DND-41 (cell line): ENCODE data around the gene SLC4A2.

Source experiments
- ATAC-seq: fragments of 200-7000 bp; cut with Tn5 transposase; 3 replicates; pipeline ENCODE4 v1.9.1; 2021; ENCODE audit warnings: low read depth; ENCODE audit not compliant: insufficient read depth
- DNase-seq: peaks from one replicate; pipeline ENCODE4 v3.0.0-alpha.2; 2020
- H2AFZ ChIP-seq: 2 replicates; pipeline ENCODE4 v1.6.0; 2012; ENCODE audit warnings: low read depth, low read length
- H3K27ac ChIP-seq: 2 replicates; pipeline ENCODE4 v1.5.1; 2012; ENCODE audit warnings: low read length, inconsistent platforms
- H3K27me3 ChIP-seq: fragments of 200-600 bp; sonication (generic); 2 replicates; pipeline ENCODE4 v1.6.0; 2012; ENCODE audit warnings: low read length, mild to moderate bottlenecking, inconsistent platforms; ENCODE audit not compliant: insufficient read depth, poor library complexity
- H3K36me3 ChIP-seq: 2 replicates; pipeline ENCODE4 v1.5.1; 2012; ENCODE audit warnings: low read length, inconsistent platforms; ENCODE audit not compliant: insufficient read depth
- H3K4me1 ChIP-seq: 2 replicates; pipeline ENCODE4 v1.5.1; 2012; ENCODE audit warnings: mild to moderate bottlenecking, low read length; ENCODE audit not compliant: insufficient read depth
- H3K4me2 ChIP-seq: 2 replicates; pipeline ENCODE4 v1.6.0; 2012; ENCODE audit warnings: mild to moderate bottlenecking, moderate library complexity, low read length, inconsistent platforms; ENCODE audit not compliant: insufficient read depth
- H3K4me3 ChIP-seq, 2 experiments: fragments of 200-600 bp in 1 of 2; shearing (Covaris generic) in 1 of 2; 2 replicates each; pipeline ENCODE4 v1.5.1; 2012 to 2016; ENCODE audit warnings: inconsistent platforms in 2 of 2, low read length in 2 of 2, mild to moderate bottlenecking in 2 of 2, low read depth in 1 of 2, moderate library complexity in 1 of 2
- H3K79me2 ChIP-seq: 2 replicates; pipeline ENCODE4 v1.6.0; 2012; ENCODE audit warnings: low read length, inconsistent platforms; ENCODE audit not compliant: insufficient read depth
- H3K9ac ChIP-seq: 2 replicates; pipeline ENCODE4 v1.6.0; 2012; ENCODE audit warnings: low read depth, mild to moderate bottlenecking, inconsistent platforms, low read length, moderate library complexity
- H3K9me3 ChIP-seq: 2 replicates; pipeline ENCODE4 v1.5.1; 2012; ENCODE audit warnings: low read length, moderate library complexity, mild to moderate bottlenecking, inconsistent platforms; ENCODE audit not compliant: insufficient read depth, severe bottlenecking
- H4K20me1 ChIP-seq: 2 replicates; pipeline ENCODE4 v1.6.0; 2012; ENCODE audit warnings: low read length; ENCODE audit not compliant: insufficient read depth
- CTCF ChIP-seq: IDR thresholded peaks from 2 replicates; pipeline ENCODE4 v1.5.1; 2012; ENCODE audit warnings: borderline replicate concordance, low read length, moderate library complexity, mild to moderate bottlenecking; ENCODE audit not compliant: poor library complexity, severe bottlenecking; ENCODE audit errors: extremely low read depth
- EZH2 ChIP-seq: IDR thresholded peaks from 3 replicates; pipeline ENCODE4 v1.6.1; 2012; ENCODE audit warnings: borderline replicate concordance, low read depth, mild to moderate bottlenecking, moderate library complexity, low read length, inconsistent platforms; ENCODE audit not compliant: severe bottlenecking

SLC4A2 gene

DNA sequence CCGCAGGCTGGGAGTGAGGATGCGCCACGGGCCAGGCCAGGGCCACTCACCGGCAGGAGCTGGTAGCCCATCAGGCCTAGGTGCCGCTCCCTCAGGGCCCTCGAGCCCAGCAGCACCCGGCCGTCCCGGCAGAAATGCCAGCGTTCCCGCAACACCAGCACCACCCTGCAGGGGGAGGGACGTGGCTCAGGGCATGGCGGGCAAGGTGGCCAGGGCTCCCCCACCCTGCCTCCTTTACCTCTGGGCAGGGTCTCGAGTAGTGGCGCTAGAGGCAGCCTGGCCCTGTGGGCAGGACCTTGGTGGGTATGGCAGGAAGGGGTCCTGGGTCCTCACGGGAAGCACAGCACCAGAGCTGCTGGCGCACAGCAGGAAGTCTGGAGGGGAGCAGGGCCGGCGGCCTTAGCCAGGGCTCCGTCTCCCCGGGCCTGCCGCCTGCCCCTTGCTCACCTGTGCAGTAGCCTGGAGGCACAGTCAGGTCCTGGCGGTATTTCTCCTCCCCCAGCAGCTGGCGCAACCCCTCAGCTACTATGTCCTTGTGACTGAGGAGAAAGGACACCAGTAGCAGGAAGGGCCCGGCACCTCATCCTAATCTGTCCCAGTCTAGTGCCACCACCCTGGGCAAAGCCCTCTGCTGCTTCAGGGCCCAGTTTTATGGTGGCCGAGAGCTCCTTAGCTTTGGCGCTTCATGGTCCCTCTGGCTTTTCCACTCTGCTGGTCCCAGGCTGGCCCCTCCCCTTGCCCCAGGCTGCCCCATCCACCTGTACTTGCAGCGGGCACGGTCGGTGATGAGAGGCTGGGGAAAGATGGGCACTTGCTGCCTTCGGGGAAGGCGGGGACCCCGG, 17.7 kb downstream of the SLC4A2 start:
- Histone ChIP-seq H4K20me1 (peaks cover 39% of the 10 kb centered on the region), H3K4me3 (no peak overlapping the region), H3K27ac (no peak overlapping the region), H3K27me3 (no peaks in the 10 kb centered on the region), H3K9ac (no peak overlapping the region), H3K9me3 (no peaks in the 10 kb centered on the region), H3K36me3 (peaks cover 78% of the 10 kb centered on the region), H2AFZ (no peak overlapping the region), H3K4me1 (peaks cover 39% of the 10 kb centered on the region), H3K4me2 (no peak overlapping the region), H3K79me2 (peaks cover 37% of the 10 kb centered on the region)
- no peak for ATAC-seq
- peak; percentile 33 for DNase-seq
- TF ChIP-seq EZH2 (no peak), CTCF (peak; percentile 47)

DNA sequence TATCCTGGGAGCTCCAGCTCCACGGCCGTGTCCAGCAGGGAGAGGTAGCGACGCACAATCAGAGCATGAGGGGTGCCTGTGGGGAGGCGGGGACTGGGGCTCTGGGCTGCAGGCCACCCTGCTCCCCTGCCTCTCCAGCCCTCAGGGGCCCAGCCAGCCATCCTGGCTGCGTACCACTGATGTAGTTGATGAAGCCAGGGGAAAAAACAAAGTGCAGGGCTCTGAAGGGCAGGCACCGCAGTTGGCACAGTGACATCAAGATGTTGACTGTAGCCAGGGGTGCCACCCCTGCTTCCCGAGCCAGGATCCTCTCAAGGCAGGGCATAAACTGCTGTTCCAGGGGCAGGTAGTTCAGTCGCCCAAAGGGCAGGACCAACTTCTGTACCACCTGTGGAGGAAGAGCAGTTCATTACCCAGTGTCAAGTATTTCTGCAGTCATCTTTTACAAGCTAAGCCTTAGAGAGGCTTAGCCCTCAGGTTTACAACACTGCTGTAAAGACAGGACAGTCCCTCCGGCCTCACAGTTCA, 18.4 kb downstream of the SLC4A2 start:
- Histone ChIP-seq H3K9ac (no peak overlapping the region), H3K27ac (0 out of 2 replicates have a peak overlapping the region, but pooled peaks have one; percentile 13)
- no peak for ATAC-seq

DNA sequence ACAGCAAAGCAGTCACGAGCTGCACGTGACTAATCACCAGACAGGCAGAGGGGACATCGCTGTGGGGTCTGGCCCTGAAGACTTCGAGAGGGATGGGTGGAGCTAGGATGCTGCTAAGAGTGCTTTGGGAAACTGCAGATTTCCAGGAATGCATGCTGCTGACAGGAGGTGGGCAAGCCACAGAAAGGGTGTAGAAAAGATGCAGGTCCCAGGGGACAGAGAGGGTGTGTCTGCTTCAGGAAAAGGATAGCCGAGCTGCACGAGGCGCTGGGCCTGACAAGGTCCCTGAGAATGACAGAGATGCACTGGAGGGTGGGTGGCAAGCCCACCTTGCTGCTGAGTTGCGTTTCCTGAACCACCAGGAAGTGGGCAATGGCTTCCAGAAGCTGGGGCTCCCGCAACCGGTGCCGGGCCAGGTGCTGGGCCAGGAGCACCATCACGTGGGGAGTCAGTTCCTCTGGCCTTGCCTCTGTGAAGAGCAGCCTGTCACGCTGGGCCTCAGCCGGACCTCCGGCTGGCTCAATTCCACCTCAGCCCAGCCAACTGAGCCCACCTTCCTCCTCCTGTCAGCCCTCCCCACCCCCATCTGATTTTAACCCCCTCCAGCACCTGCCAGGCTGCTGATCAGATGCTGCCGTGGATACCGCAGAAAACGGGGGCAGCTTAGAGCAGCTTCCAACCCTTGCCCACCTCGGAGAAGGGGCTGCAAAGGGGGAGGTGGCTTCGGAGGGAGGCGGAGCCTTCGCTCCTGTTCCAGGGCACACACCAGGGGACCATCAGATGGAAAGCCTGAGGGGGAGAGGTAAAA, 19.0 kb downstream of the SLC4A2 start:
- no peaks in the 10 kb centered on the region for H3K27me3 ChIP-seq
- peaks cover 39% of the 10 kb centered on the region for H4K20me1 ChIP-seq
- no peak overlapping the region for H3K9ac ChIP-seq
- TF ChIP-seq CTCF (no peak), EZH2 (no peak)
- no peak overlapping the region for H2AFZ ChIP-seq
- peak; percentile 30 for DNase-seq
- peaks cover 76% of the 10 kb centered on the region for H3K36me3 ChIP-seq
- H3K9me3 ChIP-seq, result no peaks in the 10 kb centered on the region
- ATAC-seq, result no peak
- H3K4me1 ChIP-seq, result peaks cover 46% of the 10 kb centered on the region
- H3K79me2 ChIP-seq, result peaks cover 49% of the 10 kb centered on the region
- H3K27ac ChIP-seq, result 0 out of 2 replicates have a peak overlapping the region, but pooled peaks have one; percentile 13
- peak overlapping the region in 1 of 2 experiments; percentile 93; a peak in 1 of 4 replicates for H3K4me3 ChIP-seq
- H3K4me2 ChIP-seq, result peak overlapping the region; percentile 97

More for the DNA sequence above, 18.4 kb downstream of the SLC4A2 start:
- Histone ChIP-seq H3K4me2 (no peak overlapping the region), H4K20me1 (peaks cover 39% of the 10 kb centered on the region), H2AFZ (no peak overlapping the region), H3K36me3 (peaks cover 76% of the 10 kb centered on the region), H3K4me1 (peaks cover 45% of the 10 kb centered on the region), H3K79me2 (peaks cover 44% of the 10 kb centered on the region), H3K4me3 (no peak overlapping the region), H3K9me3 (no peaks in the 10 kb centered on the region), H3K27me3 (no peaks in the 10 kb centered on the region)
- DNase-seq, result no peak
- no peak for TF ChIP-seq EZH2
- no peak for TF ChIP-seq CTCF
